COLO829 (cell line): ENCODE measurements around the gene AGTR1.
"Not testable (repeated sequence)": the region's sequence is repeated elsewhere in the genome, so short reads cannot be mapped to it uniquely, and the experiment has no call there.

ENCODE experiments used
- DNase-seq: peaks from one replicate; pipeline ENCODE4 v3.0.0; 2012; ENCODE audit warnings: low spot score

The AGTR1 gene

GRCh38 chr3:148758303-148758884 is 60.7 kb downstream of the AGTR1 start:
- no peak for DNase-seq

GRCh38 chr3:148759430-148759829 is 61.7 kb downstream of the AGTR1 start:
- no peak for DNase-seq

- DNase-seq = peak; percentile 51
Measured at GRCh38 chr3:148763156-148763680, 65.5 kb downstream of the AGTR1 start.

- no peak for DNase-seq
Measured at GRCh38 chr3:148763986-148764935, 66.6 kb downstream of the AGTR1 start.

- no peak for DNase-seq
Measured at GRCh38 chr3:148772361-148772760, 74.7 kb downstream of the AGTR1 start.

GRCh38 chr3:148772835-148773234 is 75.1 kb downstream of the AGTR1 start:
- no peak for DNase-seq

GRCh38 chr3:148773805-148774204 is 76.1 kb downstream of the AGTR1 start:
- DNase-seq = no peak

- no peak for DNase-seq
Measured at GRCh38 chr3:148778926-148779325, 81.2 kb downstream of the AGTR1 start.

- DNase-seq = not testable (repeated sequence)
Measured at GRCh38 chr3:148785026-148785425, 87.3 kb downstream of the AGTR1 start.

- not testable (repeated sequence) for DNase-seq
Measured at GRCh38 chr3:148786159-148786558, 88.5 kb downstream of the AGTR1 start.

GRCh38 chr3:148789146-148789545 is 91.4 kb downstream of the AGTR1 start:
- peak; percentile 85 for DNase-seq

- DNase-seq = no peak
Measured at GRCh38 chr3:148789906-148790305, 92.2 kb downstream of the AGTR1 start.

GRCh38 chr3:148790370-148790769 is 92.7 kb downstream of the AGTR1 start:
- DNase-seq = no peak

- peak; percentile 58 for DNase-seq
Measured at GRCh38 chr3:148790851-148791735, 93.4 kb downstream of the AGTR1 start.

GRCh38 chr3:148791920-148792319 is 94.2 kb downstream of the AGTR1 start:
- DNase-seq = no peak

- no peak for DNase-seq
Measured at GRCh38 chr3:148792516-148792915, 94.8 kb downstream of the AGTR1 start.
